Activated naive CD4-positive, alpha-beta T cell treated with anti-CD3 and anti-CD28 coated beads for 36 hours (primary cell): Measurements from ENCODE around the gene NREP. TPM values are rescaled to one million over a fixed set of nuclear protein-coding genes. Genes with fewer than 3 reads are reported as not detected.
A peak's percentile ranks its signal among the peaks of the same experiment; 100 is the strongest.

Experiments
- CTCF ChIA-PET: fragments of 350-600 bp; sonication (Branson Sonifier 250); formaldehyde crosslinking; loops from one replicate; lab custom pipeline; 2021; ENCODE audit warnings: antibody characterized with exemption; lab: Charles Lee
- DNase-seq: peaks from one replicate; pipeline ENCODE4 v3.0.0-alpha.2; 2020
- H3K27ac Mint-ChIP-seq: one replicate; pipeline ENCODE4 v1.8.0; 2021; ENCODE audit warnings: mild to moderate bottlenecking, mixed read lengths
- H3K27me3 Mint-ChIP-seq: one replicate; pipeline ENCODE4 v1.8.0; 2021; ENCODE audit warnings: low read depth, mixed read lengths
- H3K36me3 Mint-ChIP-seq: one replicate; pipeline ENCODE4 v1.8.0; 2021; ENCODE audit warnings: low read depth, mixed read lengths
- H3K4me1 Mint-ChIP-seq: one replicate; pipeline ENCODE4 v1.8.0; 2021; ENCODE audit warnings: low read depth, mixed read lengths
- H3K4me3 Mint-ChIP-seq: one replicate; pipeline ENCODE4 v1.8.0; 2021; ENCODE audit warnings: mild to moderate bottlenecking, moderate library complexity, mixed read lengths
- H3K9me3 Mint-ChIP-seq: one replicate; pipeline ENCODE4 v1.8.0; 2021; ENCODE audit warnings: mixed read lengths
- intact Hi-C: fragments of 100-400 bp; cut with micrococcal nuclease; formaldehyde crosslinking; loops from one replicate; pipeline ENCODE4 v1.15.1; 2023
- total RNA-seq, 2 experiments: library from RNA; stranded (reverse); gene quantifications; one replicate each; pipeline ENCODE4 v1.2.3, GENCODE V29; 2021

Gene NREP
- total RNA-seq, 2 experiments from 2014 or later = 6.8 to 7.3 TPM

DNA sequence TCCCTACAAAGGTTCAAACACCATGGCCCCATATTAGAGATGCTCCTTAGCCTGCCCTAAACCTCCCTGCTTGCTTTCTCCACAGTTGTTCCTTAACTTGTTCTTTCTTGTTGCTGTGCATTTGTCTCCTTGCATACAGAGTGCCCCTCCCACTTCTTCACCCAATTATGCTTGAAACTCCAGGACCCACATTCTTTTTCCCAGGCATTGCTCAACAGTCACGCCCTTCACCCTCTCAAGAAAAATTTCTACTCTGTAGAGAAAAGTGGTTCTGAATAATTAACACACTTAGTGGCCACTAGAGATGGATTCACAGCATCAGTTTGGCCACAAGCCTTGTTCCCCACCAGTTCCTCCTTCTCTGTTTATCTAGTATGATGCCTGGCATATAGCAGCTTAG lies 57.7 kb downstream of the NREP start:
- no peaks in the 10 kb centered on the region for H3K9me3 Mint-ChIP-seq
- intact Hi-C loops = loop anchor here (2.0 kb wide), 1 partner anchor 149 kb away; no protein-coding TSS in a partner anchor
- H3K27ac Mint-ChIP-seq = no peak overlapping the region
- no peak for DNase-seq
- CTCF ChIA-PET = interaction anchor here (1.5 kb wide), 1 partner anchor 149 kb away, joined by 3 read pairs; no protein-coding TSS in a partner anchor
- H3K27me3 Mint-ChIP-seq = peaks cover 3% of the 10 kb centered on the region
- no peak overlapping the region for H3K4me3 Mint-ChIP-seq
- H3K36me3 Mint-ChIP-seq = no peaks in the 10 kb centered on the region
- peaks cover 5% of the 10 kb centered on the region for H3K4me1 Mint-ChIP-seq

DNA sequence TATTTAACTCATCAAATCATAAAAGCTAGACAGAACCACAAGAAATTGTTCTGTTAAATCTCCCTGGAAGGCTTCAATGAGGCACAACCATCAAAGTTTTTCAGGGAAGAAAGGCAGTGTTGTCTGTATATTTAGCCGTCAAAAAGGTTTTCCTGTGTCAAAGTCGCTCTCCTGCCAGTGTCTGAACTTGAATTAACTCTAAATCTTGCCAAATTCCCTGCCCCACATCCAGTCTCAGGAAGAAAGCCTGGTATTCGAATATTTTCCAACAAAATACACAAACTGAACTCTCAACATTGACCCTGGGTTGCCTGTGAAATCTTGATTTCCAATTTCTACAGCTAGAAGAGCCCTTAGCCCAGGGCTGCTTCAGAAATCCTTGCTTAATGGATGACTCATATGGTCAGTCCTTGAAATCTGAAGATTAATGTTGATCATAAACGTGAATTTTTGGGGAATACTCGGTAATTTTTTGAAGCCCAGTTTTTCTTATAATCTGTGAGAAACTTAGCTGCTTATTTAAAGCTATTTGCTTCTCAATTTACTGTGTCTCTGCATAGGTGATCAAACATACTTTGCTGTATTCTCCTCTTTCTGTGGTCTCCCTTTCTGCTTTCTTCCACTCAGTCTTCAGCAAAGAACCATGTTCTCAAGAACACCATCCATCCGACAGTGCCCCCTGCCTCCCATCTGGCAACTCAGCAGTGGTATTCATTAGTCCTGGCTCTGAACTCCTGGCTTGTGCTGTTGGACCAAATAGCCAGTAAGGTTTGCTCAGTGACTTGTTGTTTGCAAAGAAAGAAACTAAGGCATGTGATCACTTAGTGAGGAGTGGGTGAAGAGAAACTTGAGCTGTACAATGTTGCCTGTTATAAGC lies 58.9 kb downstream of the NREP start:
- intact Hi-C loops = loop anchor here (2.0 kb wide), 1 partner anchor 147 kb away; no protein-coding TSS in a partner anchor
- Mint-ChIP-seq H3K36me3 (no peaks in the 10 kb centered on the region), H3K27ac (no peak overlapping the region), H3K27me3 (peaks cover 3% of the 10 kb centered on the region), H3K4me1 (no peaks in the 10 kb centered on the region), H3K9me3 (no peaks in the 10 kb centered on the region), H3K4me3 (no peak overlapping the region)
- CTCF ChIA-PET = interaction anchor here (1.5 kb wide), 1 partner anchor 147 kb away, joined by 3 read pairs; no protein-coding TSS in a partner anchor
- DNase-seq = peak; percentile 20

GRCh38 chr5:111697215-111697614 lies 59.8 kb downstream of the NREP start:
- intact Hi-C loops = no loop called here
- no peaks in the 10 kb centered on the region for H3K36me3 Mint-ChIP-seq
- no peaks in the 10 kb centered on the region for H3K9me3 Mint-ChIP-seq
- H3K4me3 Mint-ChIP-seq = no peak overlapping the region
- H3K27me3 Mint-ChIP-seq = peaks cover 3% of the 10 kb centered on the region
- DNase-seq = no peak
- no peaks in the 10 kb centered on the region for H3K4me1 Mint-ChIP-seq
- H3K27ac Mint-ChIP-seq = no peak overlapping the region
- CTCF ChIA-PET = no interaction called here

GRCh38 chr5:111695991-111696390 lies 61.0 kb downstream of the NREP start:
- Mint-ChIP-seq H3K4me3 (no peak overlapping the region), H3K36me3 (no peaks in the 10 kb centered on the region), H3K27me3 (peaks cover 3% of the 10 kb centered on the region), H3K9me3 (no peaks in the 10 kb centered on the region), H3K4me1 (no peaks in the 10 kb centered on the region), H3K27ac (no peak overlapping the region)
- CTCF ChIA-PET = no interaction called here
- intact Hi-C loops = no loop called here
- no peak for DNase-seq

DNA sequence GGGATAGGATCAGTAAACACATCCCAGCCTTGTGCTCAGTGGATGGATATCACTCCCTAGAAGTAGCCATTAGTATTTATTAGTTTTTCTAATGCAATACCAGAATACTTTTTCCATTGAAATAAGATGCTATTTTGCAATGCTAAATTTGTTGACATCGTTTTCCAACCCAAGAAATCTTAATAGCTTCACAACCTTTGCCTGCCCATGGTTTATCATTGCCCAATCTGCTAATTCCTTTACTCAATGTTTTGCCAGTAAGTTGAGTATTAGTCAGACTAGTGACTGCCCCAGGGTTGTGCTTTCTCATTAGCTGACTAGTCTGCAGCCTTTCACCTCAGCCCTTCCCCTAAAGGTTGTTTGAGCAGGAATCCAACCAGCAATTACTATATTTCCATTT lies 62.9 kb downstream of the NREP start:
- CTCF ChIA-PET = interaction anchor here (0.6 to 0.7 kb wide), 2 partner anchors 142 to 632 kb away, joined by 3 to 5 read pairs; no protein-coding TSS in a partner anchor
- Mint-ChIP-seq H3K4me3 (no peak overlapping the region), H3K36me3 (no peaks in the 10 kb centered on the region), H3K27me3 (no peaks in the 10 kb centered on the region), H3K27ac (no peak overlapping the region), H3K9me3 (no peaks in the 10 kb centered on the region), H3K4me1 (no peaks in the 10 kb centered on the region)
- intact Hi-C loops = no loop called here
- no peak for DNase-seq

DNA sequence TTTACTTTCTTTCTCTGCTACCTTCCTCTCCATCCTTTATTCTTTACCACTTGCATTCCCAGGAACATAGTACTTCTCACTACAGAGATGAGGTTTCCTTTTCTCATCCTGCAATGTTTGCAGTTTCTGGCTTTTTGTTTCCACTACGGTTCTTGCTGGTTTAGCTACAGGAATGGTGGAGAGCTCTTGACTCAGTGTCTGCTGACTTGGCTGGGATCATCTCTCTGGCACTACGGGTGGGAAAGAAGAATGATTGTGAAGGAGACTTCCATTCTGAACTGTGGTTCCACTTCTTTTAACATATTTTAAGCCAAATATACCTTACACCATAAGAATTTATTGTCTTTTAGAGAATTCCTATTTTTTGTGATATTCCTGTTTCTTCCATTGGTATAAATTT lies 65.1 kb downstream of the NREP start:
- intact Hi-C loops = no loop called here
- Mint-ChIP-seq H3K4me1 (no peaks in the 10 kb centered on the region), H3K27ac (no peak overlapping the region), H3K36me3 (no peaks in the 10 kb centered on the region), H3K27me3 (no peaks in the 10 kb centered on the region), H3K9me3 (no peaks in the 10 kb centered on the region), H3K4me3 (no peak overlapping the region)
- CTCF ChIA-PET = no interaction called here
- DNase-seq = no peak

GRCh38 chr5:111691508-111691907 lies 65.5 kb downstream of the NREP start:
- CTCF ChIA-PET = no interaction called here
- Mint-ChIP-seq H3K9me3 (no peaks in the 10 kb centered on the region), H3K27me3 (no peaks in the 10 kb centered on the region), H3K36me3 (no peaks in the 10 kb centered on the region), H3K4me3 (no peak overlapping the region), H3K27ac (no peak overlapping the region), H3K4me1 (no peaks in the 10 kb centered on the region)
- no peak for DNase-seq
- intact Hi-C loops = no loop called here

- H3K27ac Mint-ChIP-seq = no peak overlapping the region
- H3K4me1 Mint-ChIP-seq = no peaks in the 10 kb centered on the region
- H3K27me3 Mint-ChIP-seq = no peaks in the 10 kb centered on the region
- DNase-seq = no peak
- intact Hi-C loops = no loop called here
- H3K4me3 Mint-ChIP-seq = no peak overlapping the region
- H3K36me3 Mint-ChIP-seq = no peaks in the 10 kb centered on the region
- CTCF ChIA-PET = no interaction called here
- no peaks in the 10 kb centered on the region for H3K9me3 Mint-ChIP-seq
Measured at GRCh38 chr5:111689357-111689935, 67.5 kb downstream of the NREP start.

- Mint-ChIP-seq H3K4me3 (no peak overlapping the region), H3K4me1 (no peaks in the 10 kb centered on the region), H3K27ac (no peak overlapping the region)
Measured at GRCh38 chr5:111685969-111686368, 71.0 kb downstream of the NREP start.

DNA sequence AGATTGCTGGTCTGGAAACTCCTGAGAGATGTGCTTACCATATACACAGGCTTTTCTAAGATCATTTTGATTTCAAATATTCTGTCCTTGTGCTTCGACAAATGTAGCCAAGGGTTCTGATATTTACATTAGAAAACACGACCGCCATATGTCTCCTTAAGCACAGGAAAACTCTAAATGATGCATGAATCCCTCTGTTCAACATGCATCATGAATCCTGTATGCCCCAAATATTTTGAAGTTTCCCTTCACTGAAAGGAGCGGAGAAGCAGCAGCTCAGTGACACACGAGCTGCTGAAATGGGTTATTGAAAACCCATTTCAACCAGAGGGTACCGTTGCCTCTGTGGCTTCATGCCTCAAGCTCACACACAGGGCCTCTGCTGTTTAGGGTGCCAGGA lies 74.4 kb downstream of the NREP start:
- no peak overlapping the region for H3K27ac Mint-ChIP-seq
- intact Hi-C loops = no loop called here
- H3K4me1 Mint-ChIP-seq = no peaks in the 10 kb centered on the region
- no peak for DNase-seq
- CTCF ChIA-PET = no interaction called here
- H3K9me3 Mint-ChIP-seq = no peaks in the 10 kb centered on the region
- peaks cover 5% of the 10 kb centered on the region for H3K27me3 Mint-ChIP-seq
- no peak overlapping the region for H3K4me3 Mint-ChIP-seq
- no peaks in the 10 kb centered on the region for H3K36me3 Mint-ChIP-seq

More at GRCh38 chr5:111685969-111686368, 71.0 kb downstream of the NREP start:
- no peaks in the 10 kb centered on the region for H3K36me3 Mint-ChIP-seq
- CTCF ChIA-PET = interaction anchor here (0.8 to 1.7 kb wide), 3 partner anchors 14 to 460 kb away, joined by 3 to 4 read pairs (median 4); no protein-coding TSS in a partner anchor
- intact Hi-C loops = loop anchor here (1.0 kb wide), 1 partner anchor 461 kb away; no protein-coding TSS in a partner anchor
- H3K27me3 Mint-ChIP-seq = no peaks in the 10 kb centered on the region
- H3K9me3 Mint-ChIP-seq = no peaks in the 10 kb centered on the region
- DNase-seq = no peak

- Mint-ChIP-seq H3K4me1 (no peaks in the 10 kb centered on the region), H3K27ac (no peak overlapping the region), H3K4me3 (no peak overlapping the region), H3K27me3 (peaks cover 5% of the 10 kb centered on the region), H3K36me3 (no peaks in the 10 kb centered on the region), H3K9me3 (no peaks in the 10 kb centered on the region)
- no peak for DNase-seq
- CTCF ChIA-PET = no interaction called here
- intact Hi-C loops = no loop called here
Measured at GRCh38 chr5:111682121-111682520, 74.9 kb downstream of the NREP start.

DNA sequence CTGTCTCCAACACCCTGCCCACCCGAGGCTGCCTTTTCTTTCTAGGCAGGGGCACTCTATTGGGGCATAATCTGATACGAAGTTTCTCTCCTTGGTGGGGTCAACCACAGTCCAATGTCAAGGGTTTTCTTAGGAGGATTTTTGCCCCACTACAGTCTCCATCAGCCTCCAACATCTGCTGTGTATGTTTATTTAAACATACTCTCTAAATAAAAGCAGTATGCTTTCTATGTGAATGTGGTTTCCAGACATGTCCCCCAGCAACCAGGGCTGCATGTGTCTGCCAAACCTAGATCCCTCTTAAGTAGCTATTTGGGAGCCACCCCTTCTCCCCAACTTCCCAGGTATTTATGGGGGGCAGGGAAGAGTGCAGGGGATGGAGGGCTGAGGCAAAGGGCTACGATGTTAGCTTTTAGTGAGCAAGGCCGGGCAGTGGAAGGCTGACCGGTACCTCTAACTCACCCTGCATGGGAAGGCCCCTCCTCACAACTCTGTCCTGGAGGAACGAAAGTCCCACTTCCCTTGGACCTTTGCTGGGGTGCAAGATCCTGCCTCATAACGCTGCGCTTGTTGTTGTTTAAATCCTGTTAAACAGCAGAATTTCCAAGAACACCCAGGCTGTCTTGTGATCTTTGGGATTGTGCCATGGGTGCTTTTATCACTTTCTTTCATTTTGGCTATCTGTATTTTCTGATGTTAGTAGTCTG lies 75.4 kb downstream of the NREP start:
- no peak for DNase-seq
- intact Hi-C loops = no loop called here
- Mint-ChIP-seq H3K36me3 (no peaks in the 10 kb centered on the region), H3K27ac (no peak overlapping the region), H3K4me3 (no peak overlapping the region), H3K9me3 (no peaks in the 10 kb centered on the region), H3K4me1 (no peaks in the 10 kb centered on the region), H3K27me3 (peaks cover 5% of the 10 kb centered on the region)
- CTCF ChIA-PET = no interaction called here
